ENCODE results near the gene BCDIN3D.
"Not testable (repeated sequence)": the region's sequence is repeated elsewhere in the genome, so short reads cannot be mapped to it uniquely, and the experiment has no call there.

The BCDIN3D gene

DNA sequence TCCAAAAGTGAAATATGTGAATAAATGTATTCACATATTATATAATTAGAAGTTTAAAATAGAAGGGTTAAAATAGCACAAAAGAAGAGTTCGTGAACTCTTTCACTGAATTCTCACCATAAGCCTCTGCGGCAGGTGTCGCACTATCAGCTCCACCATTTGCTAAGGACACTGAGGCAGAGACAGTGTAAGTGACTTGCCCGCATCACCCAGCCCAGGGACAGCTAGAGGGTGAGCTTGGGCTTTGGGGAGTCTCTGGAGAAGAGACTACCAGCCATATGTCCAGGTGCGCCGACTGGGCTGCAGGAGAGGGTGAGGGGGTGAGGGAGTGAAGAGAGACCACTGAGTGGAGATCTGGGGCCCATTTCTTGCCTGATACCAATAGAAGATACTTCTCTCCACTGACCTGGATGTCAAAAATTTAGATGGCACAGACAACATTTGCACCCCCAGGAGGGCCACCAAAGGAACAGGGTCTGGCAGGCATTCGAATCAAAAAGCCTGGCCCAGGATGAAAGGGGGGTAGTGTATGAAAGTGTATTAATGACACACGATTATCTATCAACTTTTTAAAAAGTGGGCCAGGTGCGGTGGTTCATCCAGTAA lies 32.3 kb upstream of the BCDIN3D start:
- Histone ChIP-seq H3K27ac (no peak overlapping the region), H3K4me3 (no peak overlapping the region)
- TF ChIP-seq, protein P1, sequence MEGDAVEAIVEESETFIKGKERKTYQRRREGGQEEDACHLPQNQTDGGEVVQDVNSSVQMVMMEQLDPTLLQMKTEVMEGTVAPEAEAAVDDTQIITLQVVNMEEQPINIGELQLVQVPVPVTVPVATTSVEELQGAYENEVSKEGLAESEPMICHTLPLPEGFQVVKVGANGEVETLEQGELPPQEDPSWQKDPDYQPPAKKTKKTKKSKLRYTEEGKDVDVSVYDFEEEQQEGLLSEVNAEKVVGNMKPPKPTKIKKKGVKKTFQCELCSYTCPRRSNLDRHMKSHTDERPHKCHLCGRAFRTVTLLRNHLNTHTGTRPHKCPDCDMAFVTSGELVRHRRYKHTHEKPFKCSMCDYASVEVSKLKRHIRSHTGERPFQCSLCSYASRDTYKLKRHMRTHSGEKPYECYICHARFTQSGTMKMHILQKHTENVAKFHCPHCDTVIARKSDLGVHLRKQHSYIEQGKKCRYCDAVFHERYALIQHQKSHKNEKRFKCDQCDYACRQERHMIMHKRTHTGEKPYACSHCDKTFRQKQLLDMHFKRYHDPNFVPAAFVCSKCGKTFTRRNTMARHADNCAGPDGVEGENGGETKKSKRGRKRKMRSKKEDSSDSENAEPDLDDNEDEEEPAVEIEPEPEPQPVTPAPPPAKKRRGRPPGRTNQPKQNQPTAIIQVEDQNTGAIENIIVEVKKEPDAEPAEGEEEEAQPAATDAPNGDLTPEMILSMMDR (IDR thresholded peaks at IDR 0.05), result no peak
- peak; percentile 54 for DNase-seq (ENCODE audit: low spot score)

DNA sequence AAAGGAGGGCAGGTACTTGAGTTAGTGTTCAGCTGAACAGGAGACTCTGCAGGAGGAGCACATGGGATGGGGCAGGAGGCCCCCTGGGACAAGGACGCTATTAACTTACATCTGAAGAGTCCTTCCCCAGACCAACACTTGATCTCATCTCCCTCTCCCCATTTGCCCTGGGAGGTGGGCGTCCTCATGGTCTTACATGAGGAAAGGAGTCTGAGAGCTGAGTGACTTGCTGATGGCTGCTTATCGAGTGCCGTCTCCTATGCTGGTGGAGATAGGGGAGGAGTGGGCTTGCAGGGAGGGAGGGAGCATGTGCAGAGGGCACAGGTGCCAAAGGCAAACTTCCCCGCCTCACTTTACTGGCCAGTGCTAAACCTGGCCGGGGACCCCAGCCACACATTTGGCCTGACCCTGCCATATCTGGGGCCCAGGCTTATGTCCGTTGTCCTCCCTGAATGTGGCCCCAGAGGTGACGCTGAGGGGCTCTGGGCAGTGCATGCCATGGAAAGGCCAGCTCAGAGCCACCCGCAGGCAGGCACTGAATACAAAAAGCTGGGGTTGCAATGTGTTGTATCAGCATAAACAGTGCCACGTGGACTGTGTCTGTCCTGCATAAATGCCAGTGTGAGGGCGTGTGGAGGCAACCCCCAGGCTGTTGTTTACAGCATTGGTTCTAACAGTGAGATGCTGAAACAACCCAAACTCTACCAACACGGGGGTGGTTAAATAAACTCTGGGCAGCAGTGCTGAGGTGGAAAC lies 31.4 kb upstream of the BCDIN3D start:
- TF ChIP-seq, protein P1 (IDR thresholded peaks at IDR 0.05), result no peak
- H3K4me3 ChIP-seq, result no peak overlapping the region
- H3K27ac ChIP-seq, result no peak overlapping the region
- DNase-seq (ENCODE audit: low spot score), result peak; percentile 53

DNA sequence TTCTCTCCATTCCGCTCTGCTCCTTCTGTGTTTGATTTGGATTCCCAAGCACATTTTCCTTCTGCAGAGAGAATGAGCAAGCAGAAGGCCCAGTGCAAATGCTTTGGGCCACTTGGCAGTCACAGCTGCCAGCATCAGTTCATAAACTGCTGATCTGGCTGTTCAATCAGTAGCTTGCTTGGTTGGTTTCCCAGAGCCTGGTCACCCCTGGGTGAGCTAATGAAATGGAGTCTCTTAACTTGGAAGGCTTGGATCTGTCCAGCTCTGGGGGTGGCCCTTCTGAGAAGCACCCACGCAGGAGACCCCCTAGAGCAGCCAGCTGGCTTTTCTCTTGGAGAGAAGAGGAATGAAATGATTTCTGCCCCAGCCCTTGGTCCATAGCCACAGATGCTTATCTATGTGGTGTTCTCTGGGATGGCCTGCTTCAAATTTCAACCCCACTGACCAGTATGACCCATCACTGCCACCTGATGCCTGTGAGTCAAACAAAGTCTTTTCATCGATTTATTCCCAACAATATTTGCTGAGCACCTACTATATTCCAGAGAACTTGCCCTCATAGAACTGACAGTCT lies 30.5 kb upstream of the BCDIN3D start:
- TF ChIP-seq, protein P1 (IDR thresholded peaks at IDR 0.05), result no peak
- H3K27ac ChIP-seq, result no peak overlapping the region
- H3K4me3 ChIP-seq, result no peak overlapping the region
- peak; percentile 66 for DNase-seq (ENCODE audit: low spot score)

DNA sequence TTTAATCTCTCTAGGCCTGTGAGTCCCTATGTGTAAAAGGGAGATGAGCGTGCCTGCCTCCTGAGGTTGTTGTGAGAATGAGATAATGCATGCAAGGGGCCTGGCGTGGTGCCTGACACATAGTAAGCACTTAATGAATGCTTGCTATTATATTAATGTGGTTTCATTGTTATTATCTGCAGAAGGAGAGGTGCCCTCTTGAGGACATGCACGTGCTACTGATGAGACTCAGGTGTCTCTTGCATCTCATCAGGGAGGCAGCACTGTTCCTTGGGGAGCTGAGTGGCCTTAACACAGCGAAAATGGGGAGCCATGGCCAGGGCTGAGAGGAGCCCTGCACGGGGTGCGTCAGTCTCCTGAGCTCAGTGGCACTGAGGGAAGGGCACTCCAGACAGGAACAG lies 29.9 kb upstream of the BCDIN3D start:
- no peak overlapping the region for H3K27ac ChIP-seq
- peak; percentile 64 for DNase-seq (ENCODE audit: low spot score)
- H3K4me3 ChIP-seq, result no peak overlapping the region
- TF ChIP-seq, protein P1 (IDR thresholded peaks at IDR 0.05), result no peak

DNA sequence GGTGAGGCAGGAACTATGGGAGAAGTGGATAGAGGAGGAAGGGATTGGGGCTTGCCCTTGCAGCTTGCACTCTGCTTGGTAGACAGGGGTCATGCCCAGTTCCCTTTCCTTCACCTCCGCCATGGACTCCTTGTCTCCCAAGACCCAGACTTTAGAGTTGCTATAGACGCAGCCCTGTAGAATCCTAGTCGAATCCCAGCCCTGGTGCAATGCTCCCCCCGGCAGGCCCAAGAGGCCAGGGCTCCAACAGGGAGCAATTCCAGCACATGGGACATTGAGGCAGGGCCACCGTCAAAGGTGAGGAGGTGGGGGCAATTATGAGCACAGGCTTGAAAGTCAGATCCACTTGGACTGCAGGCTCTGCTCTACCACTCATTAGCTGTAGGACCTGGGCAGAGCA lies 29.5 kb upstream of the BCDIN3D start:
- TF ChIP-seq, protein P1 (IDR thresholded peaks at IDR 0.05), result no peak
- Histone ChIP-seq H3K4me3 (no peak overlapping the region), H3K27ac (no peak overlapping the region)
- peak; percentile 61 for DNase-seq (ENCODE audit: low spot score)

DNA sequence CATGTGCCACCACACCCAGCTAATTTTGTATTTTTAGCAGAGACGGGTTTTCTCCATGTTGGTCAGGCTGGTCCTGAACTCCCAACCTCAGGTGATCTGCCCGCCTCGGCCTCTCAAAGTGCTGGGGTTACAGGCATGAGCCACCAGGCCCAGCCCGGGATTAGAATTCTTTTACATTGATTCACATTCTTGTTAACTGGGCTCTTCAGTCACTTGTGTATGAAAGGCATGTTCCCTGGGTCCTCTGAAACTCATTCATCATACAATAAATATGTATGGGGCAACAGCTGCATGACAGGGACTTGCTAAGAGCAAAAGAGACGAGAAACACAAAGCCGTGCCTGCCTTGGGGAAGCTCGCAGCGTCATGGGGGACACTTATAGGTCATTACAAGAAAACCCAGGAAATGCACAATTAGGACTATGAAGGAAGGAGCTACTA lies 28.9 kb upstream of the BCDIN3D start:
- H3K4me3 ChIP-seq, H3K27ac ChIP-seq: not testable (repeated sequence)
- peak; percentile 40 for DNase-seq (ENCODE audit: low spot score)

DNA sequence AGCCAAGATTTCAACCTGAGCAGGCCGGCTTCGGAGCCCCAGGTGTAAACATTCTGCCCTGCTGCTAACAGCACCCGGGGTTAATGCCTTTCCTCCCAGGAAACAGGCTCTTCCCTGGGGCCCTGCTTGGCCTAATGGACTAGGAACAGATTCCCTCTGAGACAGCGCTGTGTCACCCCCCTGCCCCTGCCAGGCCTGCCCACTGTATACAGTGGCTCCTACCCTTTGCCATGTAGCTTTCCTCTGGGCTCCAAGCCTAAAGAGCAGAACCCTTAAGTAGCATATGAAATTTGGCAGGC lies 28.3 kb upstream of the BCDIN3D start:
- no peak overlapping the region for H3K4me3 ChIP-seq
- TF ChIP-seq, protein P1 (IDR thresholded peaks at IDR 0.05), result no peak
- DNase-seq (ENCODE audit: low spot score), result peak; percentile 53
- no peak overlapping the region for H3K27ac ChIP-seq
